HG03469 (cell line): ENCODE measurements around the gene KRT76.

Source experiments
- ATAC-seq: cut with Tn5 transposase; IDR thresholded peaks from one replicate; pipeline ENCODE4 v1.9.1; 2021; ENCODE audit warnings: mild to moderate bottlenecking, moderate library complexity, moderate number of reproducible peaks; ENCODE audit not compliant: unreplicated experiment

KRT76 gene

DNA sequence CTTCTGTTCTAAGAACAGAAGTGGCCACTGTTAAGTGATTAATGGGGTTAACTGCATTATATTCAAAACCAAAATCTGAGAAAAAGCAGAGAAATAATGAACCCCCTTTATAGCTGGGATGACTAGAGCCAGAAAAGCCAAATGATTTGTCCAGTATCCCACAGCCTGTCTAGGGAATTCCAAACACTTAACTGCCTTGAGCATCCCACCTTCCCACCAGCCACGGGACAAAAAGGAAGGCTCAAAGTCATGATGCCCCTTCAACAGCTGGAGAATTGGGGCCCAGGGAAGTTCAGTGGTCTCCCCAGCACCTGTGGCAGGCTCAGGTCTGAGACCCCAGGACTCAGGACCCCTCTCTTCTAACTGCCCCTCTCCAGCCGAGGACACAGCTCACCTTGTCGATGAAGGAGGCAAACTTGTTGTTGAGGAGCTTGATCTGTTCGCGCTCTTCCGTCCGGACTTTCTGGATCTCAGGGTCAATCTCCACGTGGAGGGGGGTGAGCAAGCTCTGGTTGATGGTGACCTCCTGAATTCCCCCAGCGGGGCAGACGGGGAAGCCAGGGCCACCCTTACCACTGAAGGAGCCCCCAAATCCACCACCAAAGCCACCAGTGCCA lies 36.2 kb upstream of the KRT76 start:
- no peak for ATAC-seq

DNA sequence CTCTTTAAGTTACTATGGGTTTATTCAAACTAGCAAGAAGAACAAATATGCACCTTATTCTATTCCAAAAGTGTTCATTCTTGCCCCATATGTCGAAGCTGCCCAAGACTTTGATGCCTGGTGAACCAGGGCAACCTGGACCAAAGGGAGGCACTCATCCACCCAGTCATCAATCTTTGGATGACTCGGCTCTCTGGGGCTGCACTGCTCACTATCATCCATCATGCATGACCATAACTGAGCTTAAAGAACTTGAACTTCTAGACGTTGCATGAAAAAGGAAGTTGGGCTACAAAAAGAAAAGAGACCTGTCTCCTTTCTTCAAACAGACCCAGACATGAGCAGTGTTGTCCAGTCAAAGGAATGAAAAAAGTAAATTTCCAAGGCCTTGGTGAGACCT lies 35.6 kb upstream of the KRT76 start:
- ATAC-seq, result no peak

DNA sequence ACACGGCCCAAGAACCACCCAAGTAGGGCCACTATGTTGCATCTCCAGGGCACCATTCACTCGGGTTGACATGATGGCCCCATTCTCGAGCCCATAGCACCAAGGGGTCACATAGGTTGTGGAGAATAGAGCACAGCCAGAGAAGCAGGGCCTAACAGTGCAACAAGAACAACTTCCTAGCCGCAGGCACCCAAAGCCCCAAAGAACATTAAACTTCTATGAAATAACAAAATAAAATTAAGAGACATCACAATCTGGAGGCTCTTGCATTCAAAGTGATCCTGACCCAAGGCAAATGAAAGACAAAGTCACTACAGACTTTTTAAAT lies 34.9 kb upstream of the KRT76 start:
- ATAC-seq, result no peak

DNA sequence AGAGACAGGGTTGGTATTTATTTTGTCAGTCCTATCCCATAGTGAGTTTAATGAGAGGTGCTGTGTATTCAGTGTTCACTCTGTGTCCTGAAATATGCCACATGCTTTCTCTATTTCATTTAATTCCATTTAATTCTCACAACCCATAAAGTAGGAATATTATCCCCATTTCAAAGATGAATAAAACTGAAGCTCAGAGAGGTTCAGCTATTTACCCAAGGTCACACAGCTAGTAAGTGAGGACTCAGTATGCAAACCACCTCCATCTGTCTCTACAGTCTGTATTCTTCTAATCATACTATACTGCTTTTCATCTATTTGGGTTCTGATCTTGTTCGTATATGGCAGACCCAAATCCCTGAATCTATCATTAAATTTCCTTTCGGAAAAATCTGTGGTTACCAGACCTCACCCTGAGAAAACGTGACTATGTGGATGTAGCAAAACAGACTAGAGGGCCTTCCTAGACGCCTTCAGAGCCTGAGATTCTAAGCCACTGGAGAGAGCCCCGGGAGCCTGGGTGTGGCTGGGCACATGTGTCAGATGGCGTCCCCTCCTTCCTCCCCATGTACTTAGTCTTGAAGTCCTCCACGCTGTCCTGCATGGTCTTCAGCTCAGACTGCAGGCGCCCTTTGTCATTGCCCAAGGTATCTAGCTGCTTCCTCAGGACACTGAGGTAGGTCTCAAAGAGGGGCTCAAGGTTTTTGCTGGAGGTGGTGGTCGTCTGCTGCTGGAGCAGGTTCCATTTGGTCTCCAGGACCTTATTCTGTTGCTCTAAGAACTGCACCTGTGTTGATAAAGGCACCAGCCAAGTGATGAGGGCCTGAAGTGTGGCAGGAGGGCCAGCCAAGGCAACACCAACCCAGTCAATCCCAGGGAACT lies 34.3 kb upstream of the KRT76 start:
- ATAC-seq, result no peak

DNA sequence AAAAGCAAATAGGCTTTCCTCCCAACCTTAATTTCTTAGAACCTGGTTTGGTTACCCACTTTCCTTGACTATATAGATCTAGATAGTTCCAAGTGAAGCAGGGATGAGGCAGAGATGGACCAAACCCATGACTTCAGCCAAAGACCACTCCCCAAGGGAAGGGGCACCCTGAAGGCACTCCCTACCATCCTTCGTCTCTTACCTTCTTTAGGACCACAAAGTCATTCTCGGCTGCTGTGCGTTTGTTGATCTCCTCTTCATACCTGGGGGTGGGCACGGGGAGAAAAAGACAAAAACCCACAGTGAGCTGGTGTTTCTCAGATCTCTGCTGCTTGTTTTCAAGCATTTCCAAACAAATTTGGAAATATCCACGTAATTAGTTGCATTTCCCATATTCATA lies 33.4 kb upstream of the KRT76 start:
- no peak for ATAC-seq

DNA sequence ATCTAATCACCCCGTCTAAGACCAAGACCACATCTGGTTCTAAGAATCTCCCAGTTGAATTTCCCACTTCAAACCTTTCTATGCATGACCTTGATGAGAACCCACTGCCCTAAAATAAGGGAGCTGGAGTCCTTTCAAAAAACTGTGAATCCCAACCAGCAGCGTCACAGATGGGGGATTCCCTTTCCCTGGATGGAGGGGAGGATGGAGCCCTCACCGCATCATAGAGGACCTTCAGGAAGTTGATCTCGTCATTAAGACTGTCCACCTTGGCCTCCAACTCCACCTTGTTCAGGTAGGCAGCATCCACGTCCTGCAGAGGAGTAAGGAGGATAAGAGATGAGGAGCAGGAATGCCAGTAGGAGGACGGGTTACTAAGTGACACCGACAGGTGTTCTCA lies 32.0 kb upstream of the KRT76 start:
- no peak for ATAC-seq

DNA sequence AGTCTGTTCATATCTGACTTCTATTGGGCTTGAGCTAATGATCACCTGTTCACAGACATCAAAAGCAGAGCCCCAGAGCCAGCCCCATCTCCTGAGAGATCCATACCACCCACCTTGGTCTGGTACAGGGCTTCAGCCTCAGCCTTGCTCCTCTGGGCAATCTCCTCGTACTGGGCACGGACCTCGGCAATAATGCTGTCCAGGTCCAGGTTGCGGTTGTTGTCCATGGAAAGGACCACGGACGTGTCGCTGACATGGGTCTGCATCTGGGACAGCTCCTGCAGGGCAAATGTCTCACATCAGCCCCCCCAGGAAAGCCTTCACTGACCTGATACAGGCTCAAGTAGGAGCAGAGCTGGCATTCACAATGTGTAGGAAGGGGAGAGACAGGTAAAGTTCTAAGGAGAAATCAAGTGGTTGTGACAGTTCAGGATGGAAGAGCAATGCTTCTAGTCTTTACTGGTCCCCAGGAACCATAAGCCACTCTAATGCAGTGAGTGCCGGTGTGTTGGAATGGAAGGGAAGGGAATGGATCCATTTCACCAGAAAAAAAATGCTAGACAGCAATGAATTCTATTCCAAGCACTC lies 31.5 kb upstream of the KRT76 start:
- no peak for ATAC-seq

DNA sequence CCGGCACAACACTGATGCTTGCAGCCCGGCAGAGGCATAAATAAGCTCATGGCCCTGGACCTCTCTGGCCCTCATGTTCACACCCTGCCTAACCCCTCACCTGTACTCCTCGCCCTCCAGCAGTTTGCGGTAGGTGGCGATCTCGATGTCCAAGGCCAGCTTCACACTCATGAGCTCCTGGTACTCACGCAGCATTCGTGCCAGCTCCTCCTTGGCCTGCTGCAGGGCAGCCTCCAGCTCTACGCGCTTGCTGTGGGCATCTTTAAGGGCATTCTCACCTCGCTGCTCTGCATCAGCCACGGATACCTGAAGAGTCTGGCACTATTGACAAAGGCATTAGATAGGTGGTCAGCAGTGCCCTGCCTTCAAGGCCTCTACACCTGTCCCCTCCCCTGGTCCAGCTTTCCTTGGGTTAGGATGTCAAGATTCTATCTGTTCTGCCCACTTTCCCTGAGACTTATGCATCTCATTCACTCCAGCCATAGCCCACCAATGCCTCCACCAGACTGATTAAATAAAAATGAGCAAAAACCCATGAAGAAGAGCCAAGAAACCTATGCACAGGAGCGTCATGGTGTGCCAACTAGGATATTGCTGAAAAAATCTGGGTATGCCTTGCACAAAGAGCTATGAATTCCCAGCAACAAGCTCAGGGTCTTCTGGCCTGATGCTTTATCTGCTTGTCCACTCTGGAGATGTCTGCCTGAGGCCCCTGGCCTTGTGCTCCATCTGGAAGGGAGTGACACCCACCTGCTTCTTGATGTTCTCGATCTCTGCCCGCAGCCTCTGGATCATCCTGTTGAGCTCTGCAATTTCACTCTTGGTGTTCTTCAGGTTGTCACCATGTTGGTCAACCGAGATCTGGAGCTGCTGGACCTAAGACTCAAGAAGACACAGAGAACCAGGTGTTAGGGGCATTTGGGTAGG lies 30.7 kb upstream of the KRT76 start:
- no peak for ATAC-seq

DNA sequence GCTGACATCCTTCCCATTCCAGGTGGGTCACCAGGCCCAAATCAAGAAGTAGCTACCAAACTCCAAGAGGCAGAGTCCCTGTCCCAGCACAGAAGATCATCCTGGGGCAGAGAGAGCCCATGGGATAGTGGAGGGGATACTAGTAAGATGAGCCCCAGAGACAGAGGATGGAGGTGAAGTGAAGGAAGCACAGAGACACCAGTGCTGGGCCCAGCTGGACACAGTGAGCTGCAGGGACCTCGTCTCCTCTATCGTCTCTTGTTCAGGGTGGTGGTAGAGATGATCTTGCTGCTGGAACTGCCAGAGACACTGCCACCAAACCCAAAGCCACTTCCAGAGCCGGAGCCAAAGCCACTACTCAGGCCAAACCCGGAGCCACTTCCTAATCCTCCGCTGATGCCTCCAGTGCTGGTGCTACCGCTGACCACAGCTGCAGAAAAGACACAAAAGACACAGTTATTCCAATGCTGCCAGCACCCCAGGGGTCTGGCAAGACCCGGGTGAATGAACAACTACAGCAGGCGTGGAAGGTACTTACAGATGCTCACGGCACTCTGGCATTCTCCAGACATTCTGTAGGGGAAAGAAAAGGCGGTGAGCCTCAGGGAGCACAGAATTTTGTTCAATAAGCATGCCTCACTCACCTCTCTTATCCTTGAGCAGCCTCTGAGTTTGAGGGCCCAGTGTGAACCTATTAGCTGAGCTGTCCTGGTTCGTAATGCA lies 29.8 kb upstream of the KRT76 start:
- ATAC-seq, result no peak

DNA sequence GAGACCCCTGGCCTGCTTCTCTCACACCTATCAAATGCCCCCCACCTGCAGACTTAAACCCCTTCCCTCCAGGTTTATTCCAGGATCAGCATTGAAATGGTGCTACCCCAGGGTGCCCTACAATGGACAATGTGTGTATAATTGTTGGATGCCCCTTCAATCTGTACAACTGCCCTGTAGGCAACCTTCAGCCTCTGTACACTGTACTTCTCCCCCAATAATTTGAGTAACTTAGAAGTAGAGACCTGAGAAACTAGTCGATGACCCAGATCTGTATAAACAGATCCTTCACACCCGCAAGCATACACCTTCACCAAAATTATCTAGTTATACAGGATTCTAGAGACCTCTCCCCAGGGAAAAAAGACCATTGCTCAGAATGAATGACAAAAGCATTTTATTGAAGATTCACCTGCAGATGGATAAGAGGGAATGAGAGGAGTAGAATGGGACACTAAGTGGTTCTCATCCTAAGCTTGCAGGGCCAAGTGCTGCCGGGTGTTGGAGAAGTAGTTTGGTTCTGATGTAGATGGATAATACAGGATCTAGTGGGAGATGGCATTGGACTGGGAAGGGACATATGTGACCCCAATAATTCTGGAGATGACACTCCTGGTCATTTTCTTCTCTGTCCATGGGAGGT lies 29.1 kb upstream of the KRT76 start:
- ATAC-seq, result no peak

DNA sequence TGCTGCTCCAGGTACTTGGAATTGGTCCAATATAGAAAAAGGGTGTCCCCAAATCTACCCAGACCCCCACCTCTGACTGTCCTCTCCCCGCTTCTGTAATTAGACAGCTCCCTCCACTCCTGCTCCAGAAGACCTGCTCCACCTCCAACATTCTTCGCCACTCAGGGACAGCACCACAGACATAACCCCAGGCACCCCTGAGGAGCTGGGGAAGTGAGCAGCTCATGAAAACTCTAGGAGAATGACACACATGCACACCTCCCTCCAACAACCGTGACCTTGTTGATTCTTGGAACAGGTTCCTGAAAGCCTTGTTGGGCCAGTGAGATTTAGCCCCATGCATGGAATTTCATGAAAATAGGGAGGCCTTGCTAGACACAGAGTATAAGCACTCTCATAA lies 28.6 kb upstream of the KRT76 start:
- ATAC-seq, result no peak

DNA sequence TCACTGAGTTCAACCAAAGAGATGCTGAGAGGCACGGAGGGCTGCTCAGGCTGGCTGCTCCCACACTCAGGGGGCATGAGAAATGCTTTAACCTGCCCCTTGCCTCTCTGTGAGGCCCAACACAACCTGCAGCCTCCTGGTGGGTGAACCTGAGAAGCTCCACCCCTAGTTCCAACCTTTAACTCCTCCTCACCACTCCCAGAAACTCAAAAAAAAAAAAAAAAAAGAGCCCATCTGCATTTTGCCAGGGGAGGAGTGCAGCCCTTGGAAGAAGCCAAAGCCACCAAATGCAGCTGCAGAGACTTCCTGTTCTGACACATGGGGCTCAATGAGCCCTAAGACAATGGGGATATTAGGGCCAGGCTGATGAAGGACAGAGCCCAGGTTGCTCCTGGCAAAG lies 27.9 kb upstream of the KRT76 start:
- no peak for ATAC-seq

DNA sequence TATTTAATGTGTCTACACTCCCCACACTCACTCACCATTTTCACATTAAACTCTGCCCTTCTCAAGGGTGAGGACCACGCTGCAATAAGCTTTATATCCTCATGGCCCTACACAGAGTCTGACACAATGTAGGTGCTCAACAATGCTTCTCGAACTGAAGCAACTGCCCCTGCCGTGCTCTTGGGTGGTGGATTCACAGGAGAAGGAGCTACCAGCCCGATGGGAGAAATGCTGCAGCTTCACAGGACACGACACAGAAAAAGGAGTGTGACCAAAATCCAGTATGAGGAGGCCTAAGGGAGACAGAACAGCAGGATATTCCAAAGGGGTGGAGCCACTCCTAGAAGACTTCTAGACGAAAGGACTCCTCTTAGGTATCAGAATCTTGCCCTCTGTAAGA lies 25.3 kb upstream of the KRT76 start:
- ATAC-seq, result no peak

DNA sequence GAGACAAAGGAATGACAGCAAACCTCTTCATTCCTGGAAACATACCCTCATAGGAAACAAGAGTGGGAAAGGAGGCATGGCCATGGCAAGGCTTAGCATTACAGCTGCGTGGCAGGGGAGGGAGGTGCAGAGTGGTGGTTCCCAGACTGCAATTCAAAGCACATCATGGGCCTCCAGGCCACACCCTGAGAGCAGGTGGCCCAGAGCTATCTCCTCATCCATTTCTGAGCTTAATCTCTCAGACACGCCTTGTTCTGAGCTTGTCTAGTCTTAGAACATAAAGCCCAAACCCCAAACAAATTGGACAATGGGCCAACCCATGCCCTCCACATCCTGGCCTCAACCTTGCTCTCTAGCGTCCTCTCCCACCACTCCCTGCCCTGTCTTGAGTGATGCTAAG lies 24.6 kb upstream of the KRT76 start:
- no peak for ATAC-seq

DNA sequence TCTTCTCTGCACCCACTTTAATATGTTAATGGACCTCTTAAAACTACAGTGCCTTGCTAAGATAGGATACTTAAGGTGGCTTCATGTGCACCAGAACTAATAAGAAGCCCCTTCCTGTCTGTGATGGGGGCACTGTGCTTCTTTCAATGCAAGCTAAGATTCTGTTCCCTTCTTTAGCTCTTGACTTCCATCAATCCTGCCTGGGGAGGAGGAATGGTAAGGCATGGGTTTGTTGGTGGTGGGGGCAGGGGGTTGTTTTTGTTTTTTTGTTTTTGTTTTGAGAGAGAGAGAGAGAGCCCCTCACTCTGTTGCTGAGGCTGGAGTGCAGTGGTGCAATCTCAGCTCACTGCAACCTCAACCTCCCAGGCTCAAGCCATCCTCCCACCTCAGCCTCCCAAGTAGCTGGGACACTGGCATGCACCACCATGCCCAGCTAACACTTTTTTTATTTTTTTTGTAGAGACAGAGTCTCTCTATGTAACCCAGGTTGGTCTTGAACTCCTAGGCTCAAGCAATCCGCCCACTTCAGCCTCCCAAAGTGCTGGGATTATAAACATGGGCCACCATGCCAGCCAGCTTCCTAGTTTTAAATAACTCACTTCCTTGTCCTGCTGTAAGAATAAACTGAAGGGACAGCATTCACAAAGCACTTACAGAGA lies 23.2 kb upstream of the KRT76 start:
- no peak for ATAC-seq

DNA sequence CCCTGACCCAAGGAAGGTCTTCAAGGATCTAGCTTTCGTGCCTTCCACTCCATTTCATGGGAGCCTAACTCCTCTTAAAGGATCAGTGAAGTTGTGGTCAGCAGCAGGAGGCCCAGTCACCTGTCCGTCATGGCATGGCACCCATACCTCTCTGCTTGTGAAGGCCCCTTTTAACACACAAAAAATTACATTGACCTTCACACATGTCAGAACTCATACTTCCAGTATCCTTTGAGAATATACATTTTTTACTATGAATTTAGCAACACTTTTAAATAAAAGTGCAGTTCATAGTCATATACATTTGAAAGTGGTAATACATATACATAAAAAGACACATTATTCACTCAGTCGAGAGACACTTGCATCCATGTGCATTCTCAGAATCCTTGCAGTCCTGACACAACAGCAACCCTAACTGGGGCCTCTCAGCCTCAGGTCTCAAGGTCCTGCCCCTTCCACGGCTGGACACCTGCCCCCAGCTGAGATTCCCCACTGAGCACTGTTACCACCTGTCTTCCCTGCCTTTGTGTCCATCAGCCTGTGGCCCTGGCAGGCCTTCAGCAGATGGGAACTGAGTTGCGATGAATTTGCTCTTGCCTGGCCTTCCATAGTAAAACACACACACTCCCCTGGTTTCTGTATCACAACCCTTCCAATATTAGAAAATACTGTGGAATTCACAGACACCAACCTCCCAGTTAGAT lies 22.5 kb upstream of the KRT76 start:
- no peak for ATAC-seq

DNA sequence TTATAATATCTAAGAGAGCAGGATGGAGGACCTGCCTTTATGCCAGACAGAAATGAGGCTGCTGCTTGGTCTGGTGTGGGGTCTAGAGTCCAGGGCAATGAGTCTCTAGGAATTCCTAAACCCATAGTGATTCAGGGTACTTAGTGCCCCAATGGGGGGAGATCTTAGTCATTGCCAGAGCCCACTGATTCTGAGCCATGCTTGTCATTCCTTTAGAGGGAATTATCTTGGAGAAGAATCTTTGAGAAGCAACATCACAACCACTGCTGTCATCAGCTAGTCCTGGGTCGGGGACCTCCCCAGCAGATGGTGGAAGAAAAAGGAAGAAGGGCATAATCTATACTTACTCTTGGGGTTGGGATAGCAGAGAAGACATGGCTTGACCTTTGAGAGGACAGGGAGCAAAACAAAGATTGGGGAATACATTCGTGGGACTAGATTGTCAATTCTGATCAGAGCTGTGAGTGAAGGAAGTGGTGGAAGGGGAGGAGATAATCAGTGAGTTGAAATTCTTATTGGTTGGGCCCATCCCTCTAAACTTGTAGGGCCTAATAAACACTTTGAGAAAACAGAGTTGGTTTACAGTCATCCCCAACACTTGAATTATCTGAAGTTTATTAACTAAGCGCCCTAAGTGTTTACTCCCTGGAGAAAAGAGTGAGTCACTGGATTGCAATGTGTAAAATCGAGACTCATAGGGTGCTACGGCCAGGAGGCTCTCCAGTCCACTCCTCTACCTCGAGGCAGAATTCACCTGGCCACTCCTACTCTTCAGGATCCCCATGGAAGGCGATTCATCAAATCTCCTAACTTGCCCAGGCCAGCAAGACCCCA lies 21.7 kb upstream of the KRT76 start:
- no peak for ATAC-seq

DNA sequence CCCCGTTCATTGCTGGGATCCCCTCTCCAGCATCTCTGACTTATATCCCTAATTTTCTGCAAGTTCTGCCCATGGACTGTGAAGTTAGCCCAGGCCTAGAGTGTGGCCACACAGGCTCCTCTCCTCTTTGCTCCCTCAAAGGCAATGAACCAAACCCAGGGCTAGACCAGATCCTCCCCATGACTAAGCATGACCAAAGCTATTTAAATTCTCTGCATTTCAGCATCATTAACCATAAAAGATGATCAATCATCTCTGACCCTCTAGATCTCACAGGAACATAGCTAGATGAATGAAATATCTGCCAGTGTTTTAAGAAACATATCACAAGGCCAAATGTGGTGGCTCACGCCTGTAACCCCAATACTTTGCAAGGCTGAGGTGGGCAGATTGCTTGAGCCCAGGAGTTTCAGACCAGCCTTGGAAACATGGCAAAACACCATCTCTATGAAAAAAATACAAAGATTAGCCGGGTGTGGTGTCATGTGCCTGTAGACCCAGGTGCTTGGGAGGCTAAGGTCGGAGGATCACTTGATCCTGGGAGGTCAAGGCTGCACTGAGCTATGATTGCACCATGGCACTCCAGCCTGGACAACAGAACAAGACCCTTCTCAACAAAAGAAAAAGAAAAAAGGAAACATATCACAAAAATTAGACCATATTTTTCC lies 21.0 kb upstream of the KRT76 start:
- no peak for ATAC-seq
